Liver (tissue), 9 donors: ENCODE results near the gene RND3. TPM values are rescaled to one million over a fixed set of nuclear protein-coding genes. Genes with fewer than 3 reads are reported as not detected.

Experiments used
- DNase-seq: peaks from one replicate; pipeline ENCODE4 v3.0.0-alpha.2; 2017; ENCODE audit warnings: low spot score
- H3K27ac ChIP-seq, 2 donors: one replicate each; pipeline ENCODE4 v1.7.0; 2013; ENCODE audit warnings: inconsistent platforms in 2 of 2, low read length in 2 of 2, control low read depth in 1 of 2, low read depth in 1 of 2, mild to moderate bottlenecking in 1 of 2
- H3K27me3 ChIP-seq, 4 donors: one replicate each; pipeline versions ENCODE4 v1.6.1 to v1.7.0; 2013; ENCODE audit warnings: low read length in 3 of 4, inconsistent platforms in 1 of 4, mild to moderate bottlenecking in 1 of 4, moderate library complexity in 1 of 4; ENCODE audit not compliant: control insufficient read depth in 4 of 4, insufficient read depth in 4 of 4
- H3K36me3 ChIP-seq, 4 donors: one replicate each; pipeline versions ENCODE4 v1.6.1 to v1.7.0; 2013; ENCODE audit warnings: low read length in 3 of 4, mild to moderate bottlenecking in 3 of 4, low read depth in 1 of 4, moderate library complexity in 1 of 4; ENCODE audit not compliant: control insufficient read depth in 4 of 4, insufficient read depth in 3 of 4
- H3K4me1 ChIP-seq, 4 donors: one replicate each; pipeline versions ENCODE4 v1.6.1 to v1.7.0; 2013; ENCODE audit warnings: low read length in 3 of 4, mild to moderate bottlenecking in 3 of 4, moderate library complexity in 1 of 4; ENCODE audit not compliant: control insufficient read depth in 4 of 4, insufficient read depth in 4 of 4
- H3K4me3 ChIP-seq, 3 donors: one replicate each; pipeline versions ENCODE4 v1.6.1 to v1.7.0; 2013; ENCODE audit warnings: low read length in 3 of 3, control low read depth in 1 of 3, low read depth in 1 of 3, mild to moderate bottlenecking in 1 of 3
- H3K9ac ChIP-seq, 2 donors: one replicate each; pipeline ENCODE4 v1.7.0; 2013; ENCODE audit warnings: low read length in 2 of 2, mild to moderate bottlenecking in 2 of 2, moderate library complexity in 2 of 2, control low read depth in 1 of 2, low read depth in 1 of 2
- H3K9me3 ChIP-seq, 4 donors: one replicate each; pipeline versions ENCODE4 v1.6.1 to v1.7.0; 2013; ENCODE audit warnings: low read length in 3 of 4; ENCODE audit not compliant: control insufficient read depth in 4 of 4
- ATF3 ChIP-seq: IDR thresholded peaks from 2 replicates; pipeline ENCODE4 v1.6.1; 2016; ENCODE audit warnings: antibody characterized with exemption
- EGR1 ChIP-seq, 2 donors: IDR thresholded peaks; 2 replicates each; pipeline ENCODE4 v1.6.1; 2016 to 2018; ENCODE audit warnings: antibody characterized with exemption in 2 of 2, low read depth in 2 of 2
- FOXA2 ChIP-seq: IDR thresholded peaks from 2 replicates; pipeline ENCODE4 v1.6.1; 2016; ENCODE audit warnings: antibody characterized with exemption
- HNF4A ChIP-seq, 2 donors: conservative IDR thresholded peaks; 2 replicates each; pipeline ENCODE4 v1.6.1; 2016; ENCODE audit warnings: antibody characterized with exemption in 2 of 2, mild to moderate bottlenecking in 2 of 2
- HNF4G ChIP-seq: IDR thresholded peaks from 2 replicates; pipeline ENCODE4 v1.6.1; 2016; ENCODE audit warnings: antibody characterized with exemption
- JUND ChIP-seq, 2 donors: IDR thresholded peaks; 2 replicates each; pipeline ENCODE4 v1.6.1; 2016; ENCODE audit warnings: antibody characterized with exemption in 2 of 2
- MAX ChIP-seq: IDR thresholded peaks from 2 replicates; pipeline ENCODE4 v1.6.1; 2016; ENCODE audit warnings: antibody characterized with exemption
- NR2F2 ChIP-seq: IDR thresholded peaks from 2 replicates; pipeline ENCODE4 v1.6.1; 2016; ENCODE audit warnings: antibody characterized with exemption
- RAD21 ChIP-seq, 2 donors: IDR thresholded peaks; 2 replicates each; pipeline ENCODE4 v1.6.1; 2016; ENCODE audit warnings: antibody characterized with exemption in 2 of 2, mild to moderate bottlenecking in 2 of 2
- REST ChIP-seq: IDR thresholded peaks from 2 replicates; pipeline ENCODE4 v1.6.1; 2016; ENCODE audit warnings: antibody characterized with exemption, mild to moderate bottlenecking
- RXRA ChIP-seq, 2 donors: IDR thresholded peaks; 2 replicates each; pipeline ENCODE4 v1.6.1; 2017 to 2018; ENCODE audit warnings: antibody characterized with exemption in 2 of 2, mild to moderate bottlenecking in 1 of 2
- SP1 ChIP-seq: IDR thresholded peaks from 2 replicates; pipeline ENCODE4 v1.6.1; 2018; ENCODE audit warnings: antibody characterized with exemption, mild to moderate bottlenecking
- TAF1 ChIP-seq: conservative IDR thresholded peaks from 2 replicates; pipeline ENCODE4 v1.6.1; 2016; ENCODE audit warnings: antibody characterized with exemption, mild to moderate bottlenecking
- YY1 ChIP-seq: IDR thresholded peaks from 2 replicates; pipeline ENCODE4 v1.6.1; 2016; ENCODE audit warnings: antibody characterized with exemption, mild to moderate bottlenecking
- ZBTB33 ChIP-seq: IDR thresholded peaks from 2 replicates; pipeline ENCODE4 v1.6.1; 2016; ENCODE audit warnings: antibody characterized with exemption
- whole genome bisulfite sequencing: extraction: QIAGEN DNeasy Blood & Tissue Kit; methylation state at CpG from one replicate; pipeline ENCODE4 v1.1.7; 2013; 5-methylcytosine and 5-hydroxymethylcytosine counted together
- polyA plus RNA-seq, 2 donors: library from polyadenylated mRNA; stranded (reverse) in 1 of 2; unstranded in 1 of 2; fragments of 200-250 nt in 1 of 2; fragments of >200 nt in 1 of 2; fragmentation: Nextera tagmentation in 1 of 2; extraction: Ambion mirVana in 1 of 2; gene quantifications; one replicate each; pipeline versions ENCODE4 v1.2.1 to v1.2.3, GENCODE V29; 2013 to 2015
- total RNA-seq, 2 donors: library from RNA; depleted of rRNA; stranded (reverse); fragments of >200 nt; gene quantifications; one replicate each; pipeline ENCODE4 v1.2.3, GENCODE V29; 2014
- donor health status: healthy.
- donor health status: healthy.
- donor health status: healthy.
- donor health status: healthy.
- donor health status: healthy.

The RND3 gene
- total and polyA plus RNA-seq, 4 donors: 14.8 to 30.0 (median 21.6) TPM

GRCh38 chr2:150520887-150521664 is 33.6 kb upstream of the RND3 start (continued):
- TF ChIP-seq HNF4G (no peak), EGR1 (IDR thresholded peaks at IDR 0.05; ENCODE audit: low read depth in 2 of 2) (no peak), JUND (IDR thresholded peaks at IDR 0.05) (no peak), MAX (no peak), FOXA2 (no peak), TAF1 (no peak)

GRCh38 chr2:150520033-150520432 is 32.6 kb upstream of the RND3 start:
- 83% methylated on average over 4 of the region's 4 CpGs for WGBS
- TF ChIP-seq ZBTB33 (no peak), NR2F2 (no peak), RAD21 (IDR thresholded peaks at IDR 0.05) (no peak), JUND (IDR thresholded peaks at IDR 0.05) (no peak), HNF4G (no peak), HNF4A (conservative IDR thresholded peaks at IDR 0.05) (no peak), ATF3 (no peak), YY1 (no peak), REST (no peak), EGR1 (IDR thresholded peaks at IDR 0.05; ENCODE audit: low read depth in 2 of 2) (no peak), MAX (no peak), SP1 (no peak), RXRA (IDR thresholded peaks at IDR 0.05) (no peak), TAF1 (no peak)
- H3K4me3 ChIP-seq: no peak overlapping the region

More at GRCh38 chr2:150520033-150520432, 32.6 kb upstream of the RND3 start:
- Histone ChIP-seq H3K27me3 (no peaks in the 10 kb centered on the region), H3K36me3 (no peaks in the 10 kb centered on the region), H3K9ac (no peak overlapping the region), H3K27ac (no peak overlapping the region), H3K9me3 (no peaks in the 10 kb centered on the region), H3K4me1 (no peaks in the 10 kb centered on the region)
- DNase-seq: no peak
